NCI-H187 (cell line): Measurements from ENCODE around the gene MAEA.
"Not testable (repeated sequence)": the region's sequence is repeated elsewhere in the genome, so short reads cannot be mapped to it uniquely, and the experiment has no call there.

Experiments
- DNase-seq, 2 experiments: peaks; one replicate each; lab custom pipeline; 2025; lab: John Stamatoyannopoulos, UW

Gene MAEA

DNA sequence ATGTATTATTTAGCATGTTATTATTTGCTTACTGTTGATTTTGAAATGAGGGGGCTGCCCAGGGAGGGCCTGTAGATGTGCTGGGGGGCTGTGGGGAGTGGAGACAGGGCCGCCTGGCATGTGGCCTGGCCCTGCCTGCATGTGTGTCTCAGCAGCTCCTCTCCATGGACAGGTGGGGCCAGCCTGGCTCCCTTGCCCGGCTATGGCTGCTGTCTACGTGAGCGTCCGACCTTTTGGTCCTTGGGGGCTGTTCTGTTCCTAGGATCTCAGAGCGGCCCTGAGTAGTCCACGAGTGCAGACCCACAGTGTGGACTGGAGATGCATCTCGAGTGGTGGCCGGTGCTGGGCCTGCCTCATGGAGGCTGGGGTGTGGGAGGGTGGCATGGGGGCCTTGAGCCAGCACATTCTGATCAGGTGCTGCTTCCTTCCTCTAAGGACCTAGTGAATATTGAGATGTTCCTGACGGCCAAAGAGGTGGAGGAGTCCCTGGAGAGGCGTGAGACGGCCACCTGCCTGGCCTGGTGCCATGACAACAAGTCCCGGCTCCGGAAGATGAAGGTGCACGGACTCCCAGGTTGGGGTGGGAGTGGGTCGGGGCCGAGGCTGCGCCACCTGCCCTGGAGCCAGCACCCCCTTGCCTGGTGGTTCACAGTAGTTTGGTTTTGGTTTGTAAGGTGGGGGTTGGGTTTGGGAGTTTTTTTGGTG lies 32.4 kb downstream of the MAEA start:
- DNase-seq, result no peak

DNA sequence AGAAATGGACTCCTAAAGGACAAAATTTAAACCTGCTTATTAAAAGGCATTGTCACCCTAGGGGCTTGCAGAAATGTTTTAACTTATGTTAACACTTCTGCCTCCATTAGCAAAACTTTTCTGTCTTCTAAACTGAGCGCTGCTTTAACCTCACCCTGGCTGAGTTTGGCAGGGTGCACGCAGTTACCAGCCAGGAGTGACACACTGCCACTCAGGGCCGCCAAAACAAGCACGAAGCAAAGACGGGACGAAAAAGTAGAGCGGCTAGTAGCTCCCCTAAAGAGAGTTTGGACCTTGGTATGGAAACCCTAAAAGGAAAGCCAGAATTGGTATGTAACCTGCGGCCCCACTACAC lies 33.6 kb downstream of the MAEA start:
- DNase-seq, result no peak

DNA sequence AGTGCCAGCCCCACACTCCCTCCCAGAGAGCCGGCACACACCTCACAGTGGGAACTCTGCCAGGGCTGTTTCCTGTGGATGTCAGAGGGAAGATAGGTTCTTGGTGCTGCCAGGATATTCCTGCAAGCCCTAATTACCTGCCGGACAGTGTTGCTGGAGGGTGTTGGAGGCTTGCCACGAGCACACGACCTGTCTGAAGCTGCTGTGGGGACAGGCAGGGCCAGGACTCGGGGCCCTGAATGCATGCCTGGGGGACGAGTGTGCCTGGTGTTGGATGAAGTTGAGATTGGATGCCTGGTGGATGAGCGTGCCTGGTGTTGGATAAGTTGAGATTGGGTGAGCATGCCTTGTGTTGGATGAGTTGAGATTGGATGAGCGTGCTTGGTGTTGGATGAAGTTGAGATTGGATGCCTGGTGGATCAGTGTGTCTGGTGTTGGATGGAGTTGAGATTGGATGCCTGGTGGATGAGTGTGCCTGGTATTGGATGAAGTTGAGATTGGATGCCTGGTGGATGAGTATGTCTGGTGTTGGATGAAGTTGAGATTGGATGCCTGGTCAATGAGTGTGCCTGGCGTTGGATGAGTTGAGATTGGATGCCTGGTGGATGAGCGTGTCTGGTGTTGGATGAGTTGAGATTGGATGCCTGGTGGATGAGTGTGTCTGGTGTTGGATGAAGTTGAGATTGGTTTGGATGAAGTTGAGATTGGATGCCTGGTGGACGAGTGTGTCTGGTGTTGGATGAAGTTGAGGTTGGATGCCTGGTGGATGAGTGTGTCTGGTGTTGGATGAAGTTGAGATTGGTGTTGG lies 34.1 kb downstream of the MAEA start:
- no peak for DNase-seq

DNA sequence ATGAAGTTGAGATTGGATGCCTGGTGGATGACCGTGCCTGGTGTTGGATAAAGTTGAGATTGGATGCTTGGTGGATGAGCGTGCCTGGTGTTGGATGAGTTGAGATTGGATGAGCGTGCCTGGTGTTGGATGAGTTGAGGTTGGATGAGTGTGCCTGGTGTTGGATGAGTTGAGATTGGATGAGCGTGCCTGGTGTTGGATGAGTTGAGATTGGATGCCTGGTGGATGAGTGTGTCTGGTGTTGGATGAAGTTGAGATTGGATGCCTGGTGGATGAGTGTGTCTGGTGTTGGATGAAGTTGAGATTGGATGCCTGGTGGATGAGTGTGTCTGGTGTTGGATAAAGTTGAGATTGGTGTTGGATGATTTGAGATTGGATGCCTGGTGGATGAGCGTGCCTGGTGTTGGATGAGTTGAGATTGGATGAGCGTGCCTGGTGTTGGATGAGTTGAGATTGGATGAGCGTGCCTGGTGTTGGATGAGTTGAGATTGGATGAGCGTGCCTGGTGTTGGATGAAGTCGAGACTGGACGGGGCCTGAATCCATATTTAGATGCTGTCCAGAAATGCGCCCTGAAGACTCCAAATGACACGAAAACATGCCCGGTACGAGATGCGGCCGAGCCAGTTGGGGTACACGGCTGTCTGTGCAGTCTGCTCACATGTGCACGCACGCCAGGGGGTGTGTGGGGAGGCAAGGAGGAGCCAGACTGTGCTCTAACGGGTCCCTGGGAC lies 34.9 kb downstream of the MAEA start:
- not testable (repeated sequence) for DNase-seq

DNA sequence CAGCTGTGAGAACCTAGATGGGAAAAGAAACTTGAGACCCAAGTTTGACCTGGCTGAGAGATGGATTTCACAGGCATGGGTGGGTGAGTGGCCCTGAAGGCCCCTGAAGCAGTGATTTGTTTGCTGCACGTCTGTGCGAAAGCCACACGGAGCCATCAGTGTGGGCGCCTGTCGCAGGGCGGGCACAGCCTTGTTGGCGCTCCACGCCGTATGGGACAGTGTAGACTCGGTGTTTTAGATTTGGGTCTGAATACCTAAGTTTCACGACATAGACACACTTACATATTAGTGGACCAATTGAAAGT lies 35.4 kb downstream of the MAEA start:
- no peak for DNase-seq

DNA sequence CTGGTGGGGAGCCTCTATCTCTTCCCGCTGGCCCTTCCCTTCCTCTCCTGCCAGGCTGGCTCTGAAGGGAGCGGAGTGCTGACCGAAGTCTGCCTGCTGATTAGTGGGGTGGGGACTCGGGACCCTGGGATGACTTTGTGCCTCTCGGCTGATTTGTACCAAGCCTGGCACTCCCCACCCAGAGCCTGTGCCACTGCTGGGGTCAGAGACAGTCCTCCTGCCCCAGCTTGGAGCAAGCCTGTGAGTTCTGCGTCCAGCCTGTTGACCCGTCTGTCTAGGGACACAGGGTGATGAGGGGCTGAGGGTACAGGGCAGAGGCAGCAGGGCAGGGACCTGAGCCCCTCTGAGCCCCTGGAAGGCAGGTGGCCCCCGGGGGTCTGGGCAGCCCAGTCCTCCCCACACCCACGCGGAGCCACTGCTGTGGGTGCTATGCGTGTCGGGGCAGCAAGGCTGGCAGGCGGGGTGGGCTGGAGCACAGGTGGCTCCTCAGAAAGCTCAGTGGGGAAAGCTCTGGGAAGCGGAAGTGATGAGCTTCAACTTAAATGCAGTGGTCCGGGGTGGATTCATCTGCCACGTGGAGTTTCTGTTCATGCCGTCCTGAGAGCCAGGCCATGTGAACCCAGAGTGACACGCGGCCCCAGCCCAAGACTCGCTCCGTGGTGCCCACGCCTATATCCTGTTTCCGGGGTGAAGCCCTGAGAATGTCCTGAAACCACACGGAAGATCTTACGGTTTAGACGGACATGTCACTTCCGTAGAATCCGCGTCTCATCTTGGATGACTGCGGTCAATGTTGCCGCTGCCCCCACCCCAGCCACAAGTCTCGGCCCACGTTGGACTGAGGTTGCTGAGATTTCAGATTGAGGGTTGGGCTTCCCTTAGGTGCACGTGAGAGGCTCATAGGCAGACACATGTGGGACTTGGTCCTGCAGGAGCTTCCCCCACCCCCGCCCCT lies 36.3 kb downstream of the MAEA start:
- DNase-seq, result no peak

DNA sequence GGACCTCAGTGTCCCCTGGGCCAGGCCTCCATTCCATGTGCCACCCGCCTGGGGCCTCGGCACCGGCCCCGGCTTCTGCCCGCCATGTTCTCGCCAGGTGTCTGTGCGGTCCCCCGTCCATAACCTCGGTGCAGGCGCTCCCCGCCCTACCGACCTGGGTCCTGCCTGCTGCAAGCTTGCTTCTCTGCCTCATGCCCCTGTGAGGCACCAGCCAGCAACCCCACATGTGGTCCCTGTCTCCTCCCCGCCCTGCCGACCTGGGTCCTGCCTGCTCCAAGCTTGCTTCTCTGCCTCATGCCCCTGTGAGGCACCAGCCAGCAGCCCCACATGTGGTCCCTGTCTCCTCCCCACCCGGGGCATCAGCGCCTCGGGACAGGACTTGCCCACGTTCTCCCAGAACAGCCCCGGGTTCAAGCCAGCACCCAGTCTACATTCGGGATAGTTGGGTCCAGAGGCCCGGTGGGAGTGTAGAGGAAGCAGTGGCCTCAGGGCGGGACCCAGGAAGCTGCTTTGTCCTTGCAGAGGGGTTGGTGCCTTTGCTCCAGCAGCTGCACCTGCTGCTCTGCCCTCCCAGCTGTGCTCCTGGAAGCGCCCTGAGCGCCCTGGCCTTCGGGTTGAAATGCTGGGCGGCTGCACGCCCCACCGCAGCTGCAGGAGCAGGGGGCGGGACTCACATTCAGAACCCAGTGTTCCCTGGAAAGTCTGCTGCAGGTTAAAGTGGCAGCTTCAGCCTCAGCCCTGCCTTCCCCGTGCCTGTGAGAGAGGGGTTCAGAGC lies 37.2 kb downstream of the MAEA start:
- no peak for DNase-seq

DNA sequence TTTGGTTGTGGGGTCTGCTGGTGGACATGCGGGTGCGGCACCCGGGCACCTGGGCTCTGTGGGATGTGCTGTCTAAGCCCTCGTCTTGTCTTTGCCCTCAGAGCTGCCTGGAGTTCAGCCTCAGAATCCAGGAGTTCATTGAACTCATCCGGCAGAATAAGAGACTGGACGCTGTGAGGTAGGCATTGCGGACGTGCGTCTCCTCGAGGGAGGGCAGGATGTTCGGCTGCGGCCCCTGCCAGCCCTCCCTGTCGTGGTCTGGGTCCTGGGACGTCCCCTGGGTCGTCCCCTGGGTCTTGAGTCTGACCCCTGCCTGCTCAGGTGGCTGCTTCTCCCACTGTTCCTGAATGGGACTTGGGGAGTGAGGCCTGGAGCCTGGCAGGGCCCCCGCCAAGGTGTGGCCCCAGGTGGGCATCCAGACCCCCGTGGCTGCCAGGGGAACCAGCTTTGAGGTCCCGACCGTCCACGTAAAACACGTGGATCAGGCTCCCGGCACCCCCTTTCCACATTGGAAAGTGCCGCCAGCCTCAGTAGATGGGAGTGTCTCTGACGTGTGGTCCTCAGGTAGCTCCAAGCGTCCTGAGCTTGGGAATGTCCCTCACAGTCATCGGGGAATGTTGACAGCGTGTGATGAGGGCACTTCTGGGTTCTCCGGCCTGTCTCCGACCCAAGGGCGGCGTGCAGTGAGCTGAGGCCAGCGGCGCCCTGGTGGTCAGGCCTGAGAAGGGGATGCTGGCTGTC lies 38.0 kb downstream of the MAEA start:
- no peak for DNase-seq

DNA sequence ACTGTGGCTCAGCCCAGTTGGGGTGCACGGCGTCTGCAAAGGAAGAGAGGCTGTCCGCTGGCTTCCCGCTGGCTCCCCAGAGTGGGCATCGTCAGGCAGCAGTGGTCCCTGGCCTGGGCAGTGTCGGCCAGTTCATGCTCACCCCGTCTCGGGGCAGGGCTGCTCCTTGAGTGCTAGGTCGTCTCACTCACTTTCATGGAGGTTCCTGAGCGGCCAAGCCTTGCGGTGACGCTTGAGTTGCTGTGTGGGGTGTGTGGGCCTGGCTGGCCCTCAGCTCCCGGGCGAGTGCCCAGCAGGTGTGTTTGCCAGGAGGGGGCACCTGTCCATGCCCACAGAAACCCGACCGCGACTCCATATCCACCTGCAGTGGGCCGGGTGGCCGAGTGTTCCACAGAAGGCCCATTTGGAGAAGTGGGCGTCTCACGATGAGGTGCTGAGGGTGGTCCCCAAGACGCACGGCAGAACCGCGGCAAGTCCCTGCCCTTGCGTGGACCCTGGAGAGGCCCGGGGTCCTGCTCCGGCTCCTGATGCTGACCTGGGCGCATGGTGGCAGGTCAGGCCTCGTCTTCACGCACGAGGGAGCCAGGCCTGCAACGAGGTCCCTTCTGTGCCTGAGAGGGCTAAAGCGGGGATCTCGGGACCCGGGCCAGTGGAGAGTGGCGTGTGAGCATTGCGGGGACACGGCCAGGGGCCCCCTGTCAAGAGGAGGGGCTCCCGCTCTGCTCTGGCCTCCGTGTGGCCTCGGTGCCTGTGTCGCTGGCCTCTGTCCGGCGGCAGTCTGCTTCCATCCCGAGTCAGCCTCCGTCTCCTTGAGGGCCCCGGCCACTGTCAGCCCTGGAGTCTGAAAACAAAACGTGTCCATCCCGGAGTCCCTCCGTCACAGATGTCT lies 38.8 kb downstream of the MAEA start:
- no peak for DNase-seq

DNA sequence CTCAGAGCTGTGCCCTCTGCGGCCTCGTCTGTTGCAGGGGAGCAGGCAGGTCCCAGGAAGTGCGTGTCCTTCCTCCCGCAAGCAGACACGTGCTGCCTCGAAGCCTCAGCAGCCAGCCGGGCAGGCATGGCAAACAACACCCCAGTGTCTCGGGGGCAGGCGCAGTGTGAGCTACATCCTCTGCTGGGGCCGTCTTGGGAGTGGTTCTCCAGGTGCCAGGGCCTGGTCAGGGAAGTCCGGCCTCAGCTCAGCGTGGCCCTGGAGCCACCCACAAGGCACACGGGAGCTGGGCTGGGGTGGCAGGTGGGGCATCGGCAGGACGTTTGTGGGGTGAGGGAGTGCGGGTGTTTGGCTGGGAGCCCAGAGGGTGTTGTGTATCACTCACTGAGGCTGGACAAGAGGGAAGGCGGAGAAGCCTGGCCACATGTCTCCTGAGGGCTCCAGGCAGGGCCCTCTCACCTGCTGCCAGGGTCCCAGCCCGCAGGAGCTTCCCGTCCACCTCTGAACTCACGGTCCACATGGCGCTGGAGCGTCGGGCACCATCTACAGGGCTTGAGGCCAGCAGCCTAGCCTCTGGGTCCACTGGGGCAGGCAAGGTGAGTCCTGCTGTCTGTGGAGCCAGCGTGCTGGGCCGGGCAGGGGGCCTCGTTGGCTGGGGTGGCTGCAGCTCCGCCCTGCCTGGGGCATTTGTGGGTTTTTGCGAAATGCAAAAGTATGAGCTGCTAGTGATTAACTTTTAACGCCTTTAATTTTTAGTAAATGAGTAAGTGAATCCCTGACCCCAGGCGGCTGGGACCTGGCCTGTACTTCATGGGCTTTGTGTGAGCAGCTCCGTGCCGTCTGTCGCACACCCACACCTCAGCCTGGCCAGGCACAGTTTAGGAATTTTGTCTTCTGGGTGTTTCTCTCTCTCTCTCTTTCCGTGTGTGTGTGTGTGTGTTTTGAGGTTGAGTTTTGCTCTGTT lies 40.0 kb downstream of the MAEA start:
- DNase-seq, result no peak

DNA sequence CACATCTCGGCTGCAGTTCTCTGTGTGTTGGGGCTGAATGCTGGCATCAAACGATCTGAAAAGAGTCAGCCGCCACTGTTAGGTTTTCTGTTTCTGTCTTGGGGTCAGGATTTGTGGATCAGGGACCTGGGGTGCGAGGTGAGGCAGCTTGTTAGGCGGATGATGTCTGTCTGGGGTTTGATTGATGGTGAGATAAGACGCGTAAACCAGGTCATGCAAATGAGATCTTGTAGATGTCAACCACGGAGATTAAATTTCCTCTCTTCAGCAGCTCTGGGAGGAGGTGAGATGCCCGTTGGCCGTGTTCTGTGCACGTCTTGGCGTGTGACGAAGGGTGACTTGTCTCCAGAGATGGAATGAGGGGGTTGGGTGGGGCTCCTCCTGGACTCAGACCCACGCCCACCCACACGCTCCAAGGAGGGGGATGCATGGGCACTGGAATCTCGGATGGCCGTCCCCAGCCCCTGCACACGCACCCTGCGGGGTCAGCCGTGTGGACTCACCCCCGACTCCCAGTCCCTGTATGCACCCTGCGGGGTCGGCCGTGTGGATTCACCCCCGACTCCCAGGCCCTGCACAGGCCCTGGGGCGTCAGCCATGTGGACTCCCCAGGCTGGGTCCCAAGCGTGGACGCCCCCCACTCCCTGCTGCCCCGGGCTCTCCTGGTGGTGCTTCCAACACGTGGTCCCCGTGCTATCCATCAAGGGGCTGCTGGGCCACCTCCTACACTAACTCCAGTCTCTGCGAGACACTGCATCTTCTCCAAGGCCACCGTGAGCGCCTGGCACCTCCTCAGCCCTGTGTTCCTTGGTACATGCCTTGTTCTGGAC lies 41.3 kb downstream of the MAEA start:
- DNase-seq, result no peak

DNA sequence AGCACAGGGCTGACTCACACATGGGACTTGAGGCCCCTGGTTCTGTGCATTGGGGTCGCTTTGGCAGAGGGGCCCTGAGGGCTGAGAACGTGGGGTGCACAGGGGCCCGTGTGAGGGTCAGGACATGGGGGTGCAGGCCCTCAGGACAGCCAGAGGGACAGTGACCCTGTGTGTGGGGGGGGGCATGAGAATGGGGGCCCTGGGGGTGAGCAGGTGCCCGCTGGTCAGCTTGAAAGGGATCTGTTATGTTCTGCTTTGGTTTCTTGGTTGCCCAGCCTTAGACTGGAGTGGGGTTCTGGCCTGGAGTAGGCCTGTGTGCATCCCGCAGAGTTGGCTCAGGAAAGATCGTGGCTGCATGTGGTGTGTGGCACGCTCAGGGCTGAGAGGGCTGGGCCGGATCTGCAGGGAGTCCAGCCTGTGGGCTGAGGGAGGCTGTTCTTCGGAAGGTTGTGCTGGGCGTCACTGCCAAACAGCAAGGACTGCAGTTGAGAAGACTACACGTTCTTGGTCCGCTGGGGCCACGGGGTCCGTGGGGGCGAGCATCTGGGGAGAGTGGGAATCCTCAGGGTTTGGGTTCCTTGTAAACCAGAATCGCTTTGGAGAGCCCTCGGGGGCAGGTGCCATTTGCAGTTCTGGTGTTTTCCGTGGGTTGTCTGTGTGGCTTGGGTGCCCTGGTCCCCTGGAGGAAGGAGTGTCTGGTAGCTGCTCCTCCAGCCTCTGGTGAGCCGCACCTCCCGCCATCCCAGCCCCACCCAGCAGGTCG lies 42.1 kb downstream of the MAEA start:
- no peak for DNase-seq

DNA sequence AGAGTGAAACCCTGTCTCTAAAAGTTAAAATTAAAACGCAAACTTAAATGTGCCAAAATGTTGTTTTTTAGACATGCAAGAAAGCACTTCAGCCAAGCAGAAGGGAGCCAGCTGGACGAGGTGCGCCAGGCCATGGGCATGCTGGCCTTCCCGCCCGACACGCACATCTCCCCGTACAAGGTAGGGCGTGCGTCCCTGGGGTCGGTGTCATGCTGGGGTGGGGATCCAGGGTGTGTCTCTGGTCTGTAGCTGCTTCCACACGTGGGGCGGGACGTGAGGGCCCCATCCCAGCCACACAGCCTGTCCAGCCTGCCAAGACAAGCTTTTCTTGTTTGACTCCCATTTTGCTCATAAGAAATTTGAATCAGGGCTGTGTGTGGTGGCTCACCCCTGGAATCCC lies 43.0 kb downstream of the MAEA start:
- DNase-seq, result no peak

DNA sequence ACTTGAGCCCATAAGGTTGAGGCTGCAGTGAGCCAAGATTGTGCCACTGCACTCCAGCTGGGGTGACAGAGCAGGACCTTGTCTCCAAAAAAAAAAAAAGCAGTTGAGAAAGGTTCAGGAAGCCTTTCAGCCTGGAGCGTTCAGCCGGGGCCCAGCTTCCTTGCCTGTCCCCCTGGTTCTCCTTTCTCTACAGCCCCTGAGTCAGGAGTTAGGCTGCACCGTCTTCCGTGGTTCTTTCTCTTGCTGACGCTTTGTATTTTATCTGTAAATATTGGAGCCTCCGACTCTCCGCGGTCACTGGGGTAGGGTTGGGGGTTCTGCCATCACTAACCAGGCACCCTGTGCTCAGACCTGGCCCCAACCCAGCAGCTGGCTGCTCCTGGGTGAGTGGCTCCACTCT lies 43.6 kb downstream of the MAEA start:
- DNase-seq, result no peak

DNA sequence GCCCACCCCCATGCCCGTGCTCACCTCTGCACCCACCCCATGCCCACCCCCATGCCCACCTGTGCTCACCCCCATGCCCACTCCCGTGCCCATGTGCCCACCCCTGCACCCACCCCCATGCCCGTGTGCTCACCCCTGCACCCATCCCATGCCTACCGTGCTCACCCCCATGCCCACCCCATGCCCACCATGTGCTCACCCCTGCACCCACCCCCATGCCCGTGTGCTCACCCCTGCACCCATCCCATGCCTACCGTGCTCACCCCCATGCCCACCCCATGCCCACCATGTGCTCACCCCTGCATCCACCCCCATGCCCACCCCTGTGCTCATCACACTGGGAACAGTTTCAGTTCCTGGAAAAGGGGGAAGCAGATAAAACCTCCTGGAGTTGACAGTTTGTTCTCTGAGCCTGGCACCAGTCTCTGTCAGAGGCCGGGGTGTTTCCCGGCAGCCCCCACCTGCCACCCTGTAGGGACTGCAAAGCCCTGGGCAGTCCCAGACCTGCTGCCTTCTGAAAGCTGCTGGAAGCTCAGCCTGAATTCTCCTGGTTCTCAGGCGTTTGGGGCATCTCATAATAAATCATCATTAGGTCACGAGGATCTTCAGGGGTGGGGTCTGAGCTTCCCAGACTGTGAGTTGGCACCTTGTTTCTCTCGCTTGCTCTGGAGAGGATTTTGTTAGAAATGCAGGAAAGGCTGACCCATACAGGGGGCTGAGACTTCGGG lies 44.3 kb downstream of the MAEA start:
- not testable (repeated sequence) for DNase-seq

DNA sequence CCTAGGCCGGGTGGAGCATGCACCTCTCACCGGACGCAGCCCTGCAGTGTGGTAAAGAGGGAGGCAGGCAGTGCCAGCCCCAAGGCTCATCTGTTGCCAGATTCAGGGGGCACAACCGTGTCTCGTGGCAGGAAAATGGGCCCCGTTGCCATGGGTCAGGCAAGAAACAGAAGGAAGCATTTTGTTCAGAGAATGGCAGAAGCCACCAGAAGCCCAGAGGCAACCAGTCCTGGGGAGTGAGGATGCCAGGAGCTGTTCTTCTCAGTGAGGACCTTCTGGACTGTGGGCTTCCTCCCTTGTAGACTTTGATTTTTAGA lies 44.8 kb downstream of the MAEA start:
- DNase-seq, result no peak
